ENCODE measurements around the gene ERP29. TPM values are rescaled to one million over a fixed set of nuclear protein-coding genes. Genes with fewer than 3 reads are reported as not detected.

ERP29 gene
- polyA plus RNA-seq: 150 TPM
- long read RNA-seq, donor 1, transcript ERP29-201 (3 exons, 1,735 nt): major isoform, 63 of 75 reads
- long read RNA-seq, donor 1, transcript ERP29-202 (2 exons, 1,333 nt): minor isoform, 12 of 75 reads
- long read RNA-seq, donor 1, partial matches to known transcripts: 0 of 75 reads
- long read RNA-seq, donor 1, other reads (novel, unspliced or antisense): 0 of 75 reads
- long read RNA-seq, donor 2, transcript ERP29-201 (3 exons, 1,735 nt): major isoform, 130 of 151 reads
- long read RNA-seq, donor 2, transcript ERP29-202 (2 exons, 1,333 nt): minor isoform, 10 of 151 reads
- long read RNA-seq, donor 2, partial matches to known transcripts: 11 of 151 reads
- long read RNA-seq, donor 2, other reads (novel, unspliced or antisense): 0 of 151 reads
- long read RNA-seq, donor 3: 0 reads
- long read RNA-seq, donor 4, transcript ERP29-201 (3 exons, 1,735 nt): major isoform, 13 of 14 reads
- long read RNA-seq, donor 4, partial matches to known transcripts: 0 of 14 reads
- long read RNA-seq, donor 4, other reads (novel, unspliced or antisense): 0 of 14 reads
- long read RNA-seq, donor 5, transcript ERP29-202 (2 exons, 1,333 nt): minor isoform, 6 of 43 reads
- long read RNA-seq, donor 5, transcript ERP29-201 (3 exons, 1,735 nt): major isoform, 37 of 43 reads
- long read RNA-seq, donor 5, partial matches to known transcripts: 0 of 43 reads
- long read RNA-seq, donor 5, other reads (novel, unspliced or antisense): 0 of 43 reads
- long read RNA-seq, donor 6, transcript ERP29-201 (3 exons, 1,735 nt): major isoform, 100 of 114 reads
- long read RNA-seq, donor 6, transcript ERP29-202 (2 exons, 1,333 nt): minor isoform, 14 of 114 reads
- long read RNA-seq, donor 6, partial matches to known transcripts: 0 of 114 reads
- long read RNA-seq, donor 6, other reads (novel, unspliced or antisense): 0 of 114 reads
- long read RNA-seq, donor 7, transcript ERP29-201 (3 exons, 1,735 nt): major isoform, 51 of 58 reads
- long read RNA-seq, donor 7, transcript ERP29-202 (2 exons, 1,333 nt): minor isoform, 6 of 58 reads
- long read RNA-seq, donor 7, partial matches to known transcripts: 0 of 58 reads
- long read RNA-seq, donor 7, other reads (novel, unspliced or antisense): 0 of 58 reads
- long read RNA-seq, donor 8, transcript ERP29-201 (3 exons, 1,735 nt): major isoform, 148 of 179 reads
- long read RNA-seq, donor 8, transcript ERP29-202 (2 exons, 1,333 nt): minor isoform, 20 of 179 reads
- long read RNA-seq, donor 8, partial matches to known transcripts: 8 of 179 reads
- long read RNA-seq, donor 8, other reads (novel, unspliced or antisense): 0 of 179 reads
- long read RNA-seq, donor 9, transcript ERP29-201 (3 exons, 1,735 nt): major isoform, 126 of 216 reads
- long read RNA-seq, donor 9, transcript ERP29-202 (2 exons, 1,333 nt): minor isoform, 20 of 216 reads
- long read RNA-seq, donor 9, partial matches to known transcripts: 68 of 216 reads
- long read RNA-seq, donor 9, other reads (novel, unspliced or antisense): 0 of 216 reads
- long read RNA-seq, donor 10, transcript ERP29-202 (2 exons, 1,333 nt): minor isoform, 22 of 140 reads
- long read RNA-seq, donor 10, transcript ERP29-201 (3 exons, 1,735 nt): major isoform, 118 of 140 reads
- long read RNA-seq, donor 10, partial matches to known transcripts: 0 of 140 reads
- long read RNA-seq, donor 10, other reads (novel, unspliced or antisense): 0 of 140 reads
- long read RNA-seq, donor 11, transcript ERP29-201 (3 exons, 1,735 nt): major isoform, 78 of 93 reads
- long read RNA-seq, donor 11, transcript ERP29-202 (2 exons, 1,333 nt): minor isoform, 15 of 93 reads
- long read RNA-seq, donor 11, partial matches to known transcripts: 0 of 93 reads
- long read RNA-seq, donor 11, other reads (novel, unspliced or antisense): 0 of 93 reads

- H3K4me1 ChIP-seq (ENCODE audit: control insufficient read depth, insufficient read depth, low read length): peaks cover 11% of the 10 kb centered on the region
- H3K27me3 ChIP-seq (ENCODE audit: control insufficient read depth, insufficient read depth, low read length): no peaks in the 10 kb centered on the region
- peaks cover 12% of the 10 kb centered on the region for H3K36me3 ChIP-seq (ENCODE audit: control insufficient read depth, insufficient read depth, low read length)
- no CpG with 5 or more reads among the region's 67 CpGs for WGBS (ENCODE audit: insufficient coverage, low lambda C conversion rate)
- DNase-seq: peak; percentile 99
- H3K27ac ChIP-seq (ENCODE audit: low read length): peak within 1 kb of the TSS; percentile 97
- H3K9me3 ChIP-seq (ENCODE audit: control insufficient read depth, low read depth, low read length): no peaks in the 10 kb centered on the region
- H3K4me3 ChIP-seq (ENCODE audit: low read length): peak within 1 kb of the TSS; percentile 83
Observed at GRCh38 chr12:112012775-112013600, at the start of gene ERP29, which contains the start of gene TMEM116. Gene ERP29, plus strand, starts transcription at chr12:112013426. Its CDS starts 40 bp downstream, at chr12:112013466. Gene TMEM116, minus strand, starts transcription at chr12:112013165. Its CDS starts 7,895 bp downstream, at chr12:112005270.

- Histone ChIP-seq H3K4me1 (ENCODE audit: control insufficient read depth, insufficient read depth, low read length) (no peaks in the 10 kb centered on the region), H3K9me3 (ENCODE audit: control insufficient read depth, low read depth, low read length) (peaks cover 7% of the 10 kb centered on the region), H3K27me3 (ENCODE audit: control insufficient read depth, insufficient read depth, low read length) (no peaks in the 10 kb centered on the region), H3K27ac (ENCODE audit: low read length) (no peak overlapping the region), H3K4me3 (ENCODE audit: low read length) (no peak overlapping the region), H3K36me3 (ENCODE audit: control insufficient read depth, insufficient read depth, low read length) (no peaks in the 10 kb centered on the region)
- no peak for DNase-seq
- WGBS (ENCODE audit: insufficient coverage, low lambda C conversion rate): no CpG with 5 or more reads among the region's 1 CpG
Observed at GRCh38 chr12:111964935-111965334, 48.3 kb upstream of the ERP29 start.

GRCh38 chr12:111971800-111972199, 41.4 kb upstream of the ERP29 start:
- H3K4me1 ChIP-seq (ENCODE audit: control insufficient read depth, insufficient read depth, low read length): no peaks in the 10 kb centered on the region
- H3K36me3 ChIP-seq (ENCODE audit: control insufficient read depth, insufficient read depth, low read length): no peaks in the 10 kb centered on the region
- H3K9me3 ChIP-seq (ENCODE audit: control insufficient read depth, low read depth, low read length): peaks cover 21% of the 10 kb centered on the region
- DNase-seq: no peak
- H3K4me3 ChIP-seq (ENCODE audit: low read length): no peak overlapping the region
- H3K27me3 ChIP-seq (ENCODE audit: control insufficient read depth, insufficient read depth, low read length): no peaks in the 10 kb centered on the region
- H3K27ac ChIP-seq (ENCODE audit: low read length): no peak overlapping the region

DNA sequence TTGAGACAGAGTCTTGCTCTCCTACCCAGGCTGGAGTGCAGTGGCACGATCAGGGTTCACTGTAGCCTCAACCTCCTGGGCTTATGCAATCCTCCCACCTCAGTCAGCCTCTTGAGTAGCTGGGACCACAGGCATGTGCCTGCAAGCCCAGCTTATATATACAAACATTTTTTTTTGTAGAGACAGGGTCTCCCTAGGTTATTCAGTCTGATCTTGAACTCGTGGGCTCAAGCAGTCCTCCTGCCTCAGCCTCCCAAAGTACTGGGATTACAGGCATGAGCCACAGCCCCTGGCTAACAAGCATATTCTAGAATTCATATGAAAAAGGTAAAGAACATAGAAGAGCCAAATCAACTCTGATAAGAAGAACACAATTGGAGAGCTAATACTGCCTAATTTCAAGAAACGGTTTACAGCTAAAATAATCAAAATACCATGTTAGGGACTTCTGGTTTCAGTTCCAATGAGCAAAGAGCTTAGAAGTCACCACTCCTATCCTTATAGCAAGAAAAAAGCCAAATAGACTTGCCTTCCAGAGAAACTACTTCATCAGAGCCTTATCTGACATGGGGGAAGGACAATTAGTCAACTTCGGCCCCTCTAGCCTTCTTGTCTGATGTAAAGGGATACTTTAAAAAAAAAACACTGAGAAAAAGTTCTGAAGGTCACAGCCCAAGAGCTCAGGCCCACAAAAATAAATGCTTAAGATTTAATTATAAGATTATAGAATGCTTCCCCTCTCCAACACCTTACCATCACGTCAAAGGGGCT, 37.9 kb upstream of the ERP29 start:
- no peak overlapping the region for H3K4me3 ChIP-seq (ENCODE audit: low read length)
- no peaks in the 10 kb centered on the region for H3K36me3 ChIP-seq (ENCODE audit: control insufficient read depth, insufficient read depth, low read length)
- H3K27me3 ChIP-seq (ENCODE audit: control insufficient read depth, insufficient read depth, low read length): no peaks in the 10 kb centered on the region
- 72% methylated on average over 2 of the region's 5 CpGs for WGBS (ENCODE audit: insufficient coverage, low lambda C conversion rate)
- H3K4me1 ChIP-seq (ENCODE audit: control insufficient read depth, insufficient read depth, low read length): no peaks in the 10 kb centered on the region
- peaks cover 10% of the 10 kb centered on the region for H3K9me3 ChIP-seq (ENCODE audit: control insufficient read depth, low read depth, low read length)
- no peak for DNase-seq
- H3K27ac ChIP-seq (ENCODE audit: low read length): no peak overlapping the region

DNA sequence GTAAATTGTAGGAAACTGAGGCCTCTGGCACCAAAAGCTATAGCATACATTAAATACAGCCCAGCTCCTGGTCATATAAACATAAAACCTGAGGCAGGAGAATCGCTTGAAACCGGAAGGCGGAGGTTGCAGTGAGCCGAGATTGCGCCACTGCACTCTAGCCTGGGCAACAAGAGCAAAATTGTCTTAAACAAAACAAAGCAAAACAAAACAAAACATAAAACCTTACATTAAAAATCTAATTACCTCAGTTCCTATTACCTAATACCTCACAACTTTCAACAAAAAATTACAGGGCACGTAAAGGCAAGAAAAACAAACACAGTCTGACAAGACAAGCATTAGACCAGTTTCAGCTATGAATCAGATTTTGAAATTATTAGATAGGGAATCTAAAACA, 36.9 kb upstream of the ERP29 start:
- Histone ChIP-seq H3K27ac (ENCODE audit: low read length) (no peak overlapping the region), H3K4me3 (ENCODE audit: low read length) (no peak overlapping the region), H3K9me3 (ENCODE audit: control insufficient read depth, low read depth, low read length) (peaks cover 4% of the 10 kb centered on the region), H3K36me3 (ENCODE audit: control insufficient read depth, insufficient read depth, low read length) (no peaks in the 10 kb centered on the region), H3K4me1 (ENCODE audit: control insufficient read depth, insufficient read depth, low read length) (no peaks in the 10 kb centered on the region), H3K27me3 (ENCODE audit: control insufficient read depth, insufficient read depth, low read length) (no peaks in the 10 kb centered on the region)
- WGBS (ENCODE audit: insufficient coverage, low lambda C conversion rate): 100% methylated on average over 1 of the region's 6 CpGs
- DNase-seq: no peak

DNA sequence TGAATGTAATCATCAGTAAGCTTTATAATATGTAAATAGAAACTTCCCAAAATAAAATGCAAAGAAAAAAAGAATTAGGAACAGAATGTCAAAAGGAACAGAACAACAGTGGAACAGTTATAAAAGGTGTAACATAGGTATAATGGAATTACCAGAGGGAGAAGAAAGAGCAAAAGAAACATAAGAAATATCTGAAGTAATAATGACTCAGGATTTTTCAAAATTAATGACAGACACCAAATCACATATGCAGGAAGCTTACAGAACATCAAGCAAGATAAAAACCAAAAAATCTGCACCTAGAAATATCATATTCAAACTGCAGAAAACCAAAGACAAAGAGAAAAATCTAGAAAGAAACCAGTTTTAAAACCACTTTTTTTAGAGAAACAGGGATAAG, 36.4 kb upstream of the ERP29 start:
- Histone ChIP-seq H3K27me3 (ENCODE audit: control insufficient read depth, insufficient read depth, low read length) (no peaks in the 10 kb centered on the region), H3K27ac (ENCODE audit: low read length) (no peak overlapping the region), H3K4me1 (ENCODE audit: control insufficient read depth, insufficient read depth, low read length) (no peaks in the 10 kb centered on the region), H3K4me3 (ENCODE audit: low read length) (no peak overlapping the region), H3K9me3 (ENCODE audit: control insufficient read depth, low read depth, low read length) (no peaks in the 10 kb centered on the region), H3K36me3 (ENCODE audit: control insufficient read depth, insufficient read depth, low read length) (no peaks in the 10 kb centered on the region)
- DNase-seq: no peak

- H3K4me1 ChIP-seq (ENCODE audit: control insufficient read depth, insufficient read depth, low read length): no peaks in the 10 kb centered on the region
- no peak for DNase-seq
- H3K9me3 ChIP-seq (ENCODE audit: control insufficient read depth, low read depth, low read length): no peaks in the 10 kb centered on the region
- no peaks in the 10 kb centered on the region for H3K27me3 ChIP-seq (ENCODE audit: control insufficient read depth, insufficient read depth, low read length)
- no peak overlapping the region for H3K4me3 ChIP-seq (ENCODE audit: low read length)
- H3K36me3 ChIP-seq (ENCODE audit: control insufficient read depth, insufficient read depth, low read length): no peaks in the 10 kb centered on the region
- no peak overlapping the region for H3K27ac ChIP-seq (ENCODE audit: low read length)
Observed at GRCh38 chr12:111978545-111978944, 34.7 kb upstream of the ERP29 start.

DNA sequence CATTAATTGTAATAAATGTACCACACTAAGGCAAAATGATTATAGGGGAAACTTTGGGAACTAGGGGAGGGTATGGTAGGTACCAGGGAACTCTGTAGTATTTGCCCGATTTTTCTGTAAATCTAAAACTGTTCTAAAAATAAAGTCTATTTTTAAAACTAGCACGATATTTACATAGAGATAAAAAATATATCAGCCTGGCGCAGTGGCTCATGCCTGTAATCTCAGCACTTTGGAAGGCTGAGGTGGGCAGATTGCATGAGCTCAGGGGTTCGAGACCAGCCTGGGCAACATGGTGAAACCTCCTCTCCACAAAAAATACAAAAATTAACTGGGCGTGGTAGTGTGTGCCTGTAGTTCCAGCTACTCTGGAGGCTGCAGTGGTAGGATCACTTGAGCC, 32.6 kb upstream of the ERP29 start:
- Histone ChIP-seq H3K27ac (ENCODE audit: low read length) (no peak overlapping the region), H3K36me3 (ENCODE audit: control insufficient read depth, insufficient read depth, low read length) (no peaks in the 10 kb centered on the region), H3K27me3 (ENCODE audit: control insufficient read depth, insufficient read depth, low read length) (no peaks in the 10 kb centered on the region), H3K4me1 (ENCODE audit: control insufficient read depth, insufficient read depth, low read length) (no peaks in the 10 kb centered on the region), H3K4me3 (ENCODE audit: low read length) (no peak overlapping the region), H3K9me3 (ENCODE audit: control insufficient read depth, low read depth, low read length) (no peaks in the 10 kb centered on the region)
- no CpG with 5 or more reads among the region's 5 CpGs for WGBS (ENCODE audit: insufficient coverage, low lambda C conversion rate)
- DNase-seq: no peak
